Measurements from ENCODE around the gene SLC19A1.

The SLC19A1 gene

GRCh38 chr21:45465105-45465504, 77.1 kb downstream of the SLC19A1 start:
- H3K9me3 ChIP-seq, result no peaks in the 10 kb centered on the region
- H3K4me3 ChIP-seq (ENCODE audit: low read depth in 1 of 2, low read length in 1 of 2), result no peak overlapping the region
- H3K27me3 ChIP-seq, result peaks cover 27% of the 10 kb centered on the region
- TF ChIP-seq, protein P1, sequence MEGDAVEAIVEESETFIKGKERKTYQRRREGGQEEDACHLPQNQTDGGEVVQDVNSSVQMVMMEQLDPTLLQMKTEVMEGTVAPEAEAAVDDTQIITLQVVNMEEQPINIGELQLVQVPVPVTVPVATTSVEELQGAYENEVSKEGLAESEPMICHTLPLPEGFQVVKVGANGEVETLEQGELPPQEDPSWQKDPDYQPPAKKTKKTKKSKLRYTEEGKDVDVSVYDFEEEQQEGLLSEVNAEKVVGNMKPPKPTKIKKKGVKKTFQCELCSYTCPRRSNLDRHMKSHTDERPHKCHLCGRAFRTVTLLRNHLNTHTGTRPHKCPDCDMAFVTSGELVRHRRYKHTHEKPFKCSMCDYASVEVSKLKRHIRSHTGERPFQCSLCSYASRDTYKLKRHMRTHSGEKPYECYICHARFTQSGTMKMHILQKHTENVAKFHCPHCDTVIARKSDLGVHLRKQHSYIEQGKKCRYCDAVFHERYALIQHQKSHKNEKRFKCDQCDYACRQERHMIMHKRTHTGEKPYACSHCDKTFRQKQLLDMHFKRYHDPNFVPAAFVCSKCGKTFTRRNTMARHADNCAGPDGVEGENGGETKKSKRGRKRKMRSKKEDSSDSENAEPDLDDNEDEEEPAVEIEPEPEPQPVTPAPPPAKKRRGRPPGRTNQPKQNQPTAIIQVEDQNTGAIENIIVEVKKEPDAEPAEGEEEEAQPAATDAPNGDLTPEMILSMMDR (IDR thresholded peaks at IDR 0.05), result no peak
- no peak overlapping the region for H3K27ac ChIP-seq
- H3K36me3 ChIP-seq, result no peaks in the 10 kb centered on the region
- no peaks in the 10 kb centered on the region for H3K4me1 ChIP-seq (ENCODE audit: control insufficient read depth in 1 of 2, insufficient read depth in 1 of 2, low read depth in 1 of 2, low read length in 1 of 2)

DNA sequence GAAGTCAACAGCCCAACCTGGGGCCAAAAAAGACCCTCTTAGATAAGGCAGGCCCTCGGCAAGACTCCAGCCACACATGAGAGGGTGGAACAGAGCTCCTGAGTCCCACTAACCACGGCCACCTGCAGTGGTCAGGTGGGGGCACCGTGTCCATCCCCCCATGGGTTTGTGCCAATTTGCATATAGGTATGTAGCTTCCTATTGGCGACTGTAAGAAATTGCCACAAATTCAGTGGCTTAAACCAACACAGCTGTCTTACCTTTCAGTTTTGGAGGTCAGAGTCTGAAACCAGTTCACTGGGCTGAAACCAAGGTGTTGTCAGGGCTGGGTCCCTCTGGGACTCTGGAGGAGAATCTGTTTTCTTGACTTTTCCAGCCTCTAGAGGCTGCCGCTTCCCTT, 77.9 kb downstream of the SLC19A1 start:
- H3K36me3 ChIP-seq, result no peaks in the 10 kb centered on the region
- no peak overlapping the region for H3K4me3 ChIP-seq (ENCODE audit: low read depth in 1 of 2, low read length in 1 of 2)
- TF ChIP-seq, protein P1 (IDR thresholded peaks at IDR 0.05), result no peak
- H3K27ac ChIP-seq, result no peak overlapping the region
- no peaks in the 10 kb centered on the region for H3K4me1 ChIP-seq (ENCODE audit: control insufficient read depth in 1 of 2, insufficient read depth in 1 of 2, low read depth in 1 of 2, low read length in 1 of 2)
- H3K9me3 ChIP-seq, result no peaks in the 10 kb centered on the region
- H3K27me3 ChIP-seq, result peaks cover 27% of the 10 kb centered on the region

DNA sequence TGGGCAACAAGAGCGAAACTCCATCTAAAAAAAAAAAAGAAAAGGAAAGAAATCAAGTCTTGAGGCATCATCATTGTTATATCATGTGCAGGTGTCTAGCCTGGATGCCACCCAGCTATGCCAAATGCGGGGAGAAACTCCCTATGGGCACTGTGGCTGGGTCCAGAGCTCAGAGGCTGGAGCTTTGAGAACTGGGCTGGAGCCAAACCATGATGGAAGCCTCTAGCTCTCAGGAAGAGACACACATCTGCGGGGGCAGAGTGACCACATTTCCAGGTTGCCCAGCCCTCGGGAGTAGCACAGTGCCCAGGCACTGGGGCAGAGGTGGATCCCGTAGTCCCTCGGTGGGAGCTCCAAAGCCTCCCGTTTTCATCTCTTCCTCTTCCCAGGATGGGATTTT, 78.4 kb downstream of the SLC19A1 start:
- Histone ChIP-seq H3K27ac (no peak overlapping the region), H3K4me3 (ENCODE audit: low read depth in 1 of 2, low read length in 1 of 2) (no peak overlapping the region), H3K4me1 (ENCODE audit: control insufficient read depth in 1 of 2, insufficient read depth in 1 of 2, low read depth in 1 of 2, low read length in 1 of 2) (no peaks in the 10 kb centered on the region), H3K27me3 (peaks cover 27% of the 10 kb centered on the region), H3K36me3 (no peaks in the 10 kb centered on the region), H3K9me3 (no peaks in the 10 kb centered on the region)
- TF ChIP-seq, protein P1 (IDR thresholded peaks at IDR 0.05), result no peak

DNA sequence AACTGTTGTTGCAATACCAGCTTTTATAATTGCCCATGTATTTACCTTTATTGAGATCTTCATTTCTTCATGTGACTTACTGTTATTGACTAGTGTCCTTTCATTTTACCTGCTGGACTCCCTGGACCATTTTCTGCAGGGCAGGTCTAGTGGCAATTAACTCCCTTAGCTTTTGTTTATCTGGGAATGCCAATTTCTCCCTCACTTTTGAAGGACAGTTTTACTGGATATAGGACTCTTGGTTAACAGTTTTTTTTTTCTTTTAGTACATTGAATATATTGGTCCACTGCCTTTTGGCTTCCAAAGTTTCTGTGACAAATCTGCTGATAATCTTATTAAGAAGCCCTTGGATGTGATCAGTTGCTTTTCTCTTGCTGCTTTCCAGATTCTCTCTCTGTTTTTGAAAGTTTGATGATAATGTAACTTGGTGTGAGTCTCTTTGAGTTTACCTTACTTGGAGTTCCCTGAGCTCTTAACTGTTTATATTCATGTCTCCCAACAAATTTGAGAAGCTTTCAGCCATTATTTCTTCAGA, 80.4 kb downstream of the SLC19A1 start:
- no peaks in the 10 kb centered on the region for H3K36me3 ChIP-seq
- no peaks in the 10 kb centered on the region for H3K9me3 ChIP-seq
- TF ChIP-seq, protein P1 (IDR thresholded peaks at IDR 0.05), result no peak
- no peak overlapping the region for H3K27ac ChIP-seq
- H3K4me3 ChIP-seq (ENCODE audit: low read depth in 1 of 2, low read length in 1 of 2), result no peak overlapping the region
- peaks cover 27% of the 10 kb centered on the region for H3K27me3 ChIP-seq
- no peaks in the 10 kb centered on the region for H3K4me1 ChIP-seq (ENCODE audit: control insufficient read depth in 1 of 2, insufficient read depth in 1 of 2, low read depth in 1 of 2, low read length in 1 of 2)

GRCh38 chr21:45461369-45461750, 80.9 kb downstream of the SLC19A1 start:
- Histone ChIP-seq H3K4me1 (ENCODE audit: control insufficient read depth in 1 of 2, insufficient read depth in 1 of 2, low read depth in 1 of 2, low read length in 1 of 2) (no peaks in the 10 kb centered on the region), H3K27ac (no peak overlapping the region), H3K4me3 (ENCODE audit: low read depth in 1 of 2, low read length in 1 of 2) (no peak overlapping the region), H3K9me3 (no peaks in the 10 kb centered on the region), H3K27me3 (peaks cover 30% of the 10 kb centered on the region), H3K36me3 (no peaks in the 10 kb centered on the region)
- TF ChIP-seq, protein P1 (IDR thresholded peaks at IDR 0.05), result no peak

Measured in neutrophil (primary cell).